GM12878 (cell line): ENCODE data around the gene NPAS3. TPM values are rescaled to one million over a fixed set of nuclear protein-coding genes. Genes with fewer than 3 reads are reported as not detected.

Source experiments
- ATAC-seq: fragments of 200-7000 bp; cut with Tn5 transposase; 3 replicates; pipeline ENCODE4 v1.9.1; 2020; ENCODE audit warnings: mild to moderate bottlenecking, moderate library complexity
- Bru-seq: library from RNA; stranded (reverse); fragments of 400-500 nt; gene quantifications from one replicate; lab custom pipeline; 2021; lab: Mats Ljungman, UMichigan
- BruChase-seq, 2 experiments: library from RNA; stranded (reverse); fragments of 400-500 nt; gene quantifications; one replicate each; lab custom pipeline; 2021; lab: Mats Ljungman, UMichigan
- BruUV-seq: library from RNA; stranded (reverse); fragments of 400-500 nt; replicated peaks from 2 replicates; lab custom pipeline; 2021; lab: Mats Ljungman, UMichigan
- CTCF ChIA-PET: fragments of 300-600 bp; sonication (Branson Sonifier 250); formaldehyde crosslinking; extraction: SDS; loops from one replicate; lab custom pipeline; 2021; ENCODE audit warnings: inconsistent platforms; lab: Yijun Ruan, JAX
- POLR2A ChIA-PET: fragments of 350-600 bp; formaldehyde crosslinking; extraction: SDS; loops from one replicate; lab custom pipeline; 2021; ENCODE audit warnings: inconsistent platforms; lab: Charles Lee
- RAD21 ChIA-PET: fragments of 300-600 bp; sonication (Branson Sonifier 250); formaldehyde crosslinking; loops from one replicate; lab custom pipeline; 2023; ENCODE audit warnings: antibody characterized with exemption; ENCODE audit not compliant: unreplicated experiment; lab: Charles Lee
- SMC1A ChIA-PET: fragments of 300-600 bp; sonication (Branson Sonifier 250); formaldehyde crosslinking; loops from one replicate; lab custom pipeline; 2023; ENCODE audit not compliant: unreplicated experiment, uncharacterized antibody; lab: Charles Lee
- DNase-seq: peaks from one replicate; pipeline ENCODE4 v3.0.0-alpha.2; 2011; ENCODE audit warnings: low read depth, low spot score
- FAIRE-seq: peaks from 3 replicates; lab custom pipeline; 2011; peaks lifted over from hg19 to GRCh38; lab: Jason Lieb, UNC
- H2AFZ ChIP-seq: 2 replicates; pipeline ENCODE4 v1.6.0; 2011; ENCODE audit warnings: low read depth, low read length, control low read depth; ENCODE audit not compliant: control insufficient read depth
- H3K27ac ChIP-seq: 2 replicates; pipeline ENCODE4 v1.5.1; 2011; ENCODE audit warnings: control low read depth; ENCODE audit not compliant: control insufficient read depth, insufficient read depth
- H3K27me3 ChIP-seq, 2 experiments: replicated peaks in 1 of 2; 2 replicates each; pipeline versions ENCODE4 v1.6.0 to v1.6.1; 2011; ENCODE audit warnings: low read length in 1 of 2; ENCODE audit not compliant: control insufficient read depth in 2 of 2, insufficient read depth in 2 of 2
- H3K36me3 ChIP-seq, 2 experiments: 2 replicates each; pipeline ENCODE4 v1.5.1; 2011; ENCODE audit warnings: low read length in 1 of 2; ENCODE audit not compliant: control insufficient read depth in 2 of 2, insufficient read depth in 2 of 2
- H3K4me1 ChIP-seq: 2 replicates; pipeline ENCODE4 v1.6.1; 2011; ENCODE audit warnings: mild to moderate bottlenecking, low read length, moderate library complexity, mixed read lengths; ENCODE audit not compliant: control insufficient read depth, insufficient read depth
- H3K4me2 ChIP-seq: 2 replicates; pipeline ENCODE4 v1.6.0; 2011; ENCODE audit warnings: control low read depth; ENCODE audit not compliant: control insufficient read depth, insufficient read depth
- H3K4me3 ChIP-seq: fragments of 200-600 bp; sonication (generic); 2 replicates; pipeline ENCODE4 v1.5.1; 2016
- H3K79me2 ChIP-seq: 2 replicates; pipeline ENCODE4 v1.6.0; 2011; ENCODE audit warnings: low read length; ENCODE audit not compliant: control insufficient read depth, insufficient read depth
- H3K9ac ChIP-seq: 2 replicates; pipeline ENCODE4 v1.8.0; 2011; ENCODE audit warnings: low read length, control low read depth, mixed read lengths; ENCODE audit not compliant: control insufficient read depth, insufficient read depth
- H3K9me3 ChIP-seq: replicated peaks from 3 replicates; pipeline ENCODE4 v1.5.1; 2011; ENCODE audit warnings: mild to moderate bottlenecking, low read length; ENCODE audit not compliant: control insufficient read depth, insufficient read depth
- H4K20me1 ChIP-seq: 2 replicates; pipeline ENCODE4 v1.6.0; 2011; ENCODE audit not compliant: control insufficient read depth, insufficient read depth
- CUX1 ChIP-seq: IDR thresholded peaks from 2 replicates; pipeline ENCODE4 v1.6.1; 2012; ENCODE audit warnings: improper control_type of control experiment, low read depth, low read length; ENCODE audit not compliant: insufficient replicate concordance
- EED ChIP-seq: sonication (generic); IDR thresholded peaks from 2 replicates; pipeline ENCODE4 v1.6.1; 2016; ENCODE audit warnings: antibody characterized with exemption, low read depth
- POLR2AphosphoS2 ChIP-seq: IDR thresholded peaks from 2 replicates; pipeline ENCODE4 v1.6.1; 2011; ENCODE audit warnings: low read depth, mild to moderate bottlenecking, low read length, improper control_type of control experiment, moderate library complexity
- TCF3 ChIP-seq: IDR thresholded peaks from 2 replicates; pipeline ENCODE4 v1.6.1; 2012; ENCODE audit warnings: low read depth, mild to moderate bottlenecking, low read length, borderline replicate concordance; ENCODE audit not compliant: insufficient read depth
- WGBS: methylation state at CpG from one replicate; pipeline ENCODE4 v1.1.6; 2016; ENCODE audit warnings: low lambda C conversion rate; ENCODE audit not compliant: insufficient replicate concordance, insufficient coverage; ENCODE audit errors: missing lambda C conversion rate; 5-methylcytosine and 5-hydroxymethylcytosine counted together
- in situ Hi-C: fragments of 300-500 bp; cut with MboI; formaldehyde crosslinking; loops from 9 replicates; pipeline ENCODE4 v1.14.3; 2018; ENCODE audit warnings: mixed read lengths
- intact Hi-C: fragments of 100-400 bp; cut with micrococcal nuclease; formaldehyde crosslinking; loops from one replicate; pipeline ENCODE4 v1.14.2; 2022; ENCODE audit not compliant: unreplicated experiment
- long read RNA-seq, 2 experiments: library from polyadenylated mRNA; unstranded; transcript quantifications; one replicate each; pipeline ENCODE4 v2.0.0, GENCODE V29; 2019 to 2020
- polyA minus RNA-seq, 3 experiments: library from RNA; depleted of rRNA, polyadenylated mRNA; stranded (reverse); fragments of >200 nt; gene quantifications; 2 replicates each; pipeline ENCODE4 v1.2.3, GENCODE V29; 2011
- polyA plus RNA-seq, 11 experiments: library from polyadenylated mRNA; depleted of rRNA in 4 of 11; unstranded in 6 of 11; stranded (reverse) in 5 of 11; fragments of >200 nt; fragmentation: Nextera tagmentation in 4 of 11; fragmentation: Illumina TruSeq in 1 of 11; extraction: Ambion mirVana in 4 of 11; extraction: Trizol in 1 of 11; gene quantifications; 1 replicate in 1 of 11; 2 replicates in 10 of 11; pipeline versions ENCODE4 v1.2.1 to v1.2.3, GENCODE V29; 2011 to 2016; ENCODE audit warnings: inconsistent platforms in 2 of 11, missing spikeins in 2 of 11, low read depth in 1 of 11
- total RNA-seq, 4 experiments: library from RNA; depleted of rRNA in 3 of 4; stranded (reverse); fragments of >200 nt in 3 of 4; fragmentation: Illumina TruSeq in 1 of 4; extraction: Trizol in 1 of 4; gene quantifications; 2 replicates each; pipeline versions ENCODE4 v1.2.1 to v1.2.3, GENCODE V29; 2013 to 2021
- TF ChIP-seq, protein P1 (sequence below): IDR thresholded peaks from 2 replicates; pipeline ENCODE4 v1.6.1; 2012; ENCODE audit warnings: low read depth, low read length, improper control_type of control experiment
- TF ChIP-seq, protein P2 (sequence below): fragments of 450-650 bp; IDR thresholded peaks from 2 replicates; pipeline ENCODE4 v1.6.1; 2016; ENCODE audit warnings: mild to moderate bottlenecking

The NPAS3 gene
- total RNA-seq (2013; cell fraction: nucleolus; rRNA removed): 0.24 and 0.33 TPM in 2 replicates
- total RNA-seq (2014; rRNA removed) (under 0.01 TPM in 1 of 2 replicates, not detected in the other), total RNA-seq (2014; rRNA removed; fragmentation: Illumina TruSeq; extraction: Trizol) (0.05 TPM in 1 of 2 replicates, not detected in the other), total RNA-seq (2021) (not detected in 2 replicates), polyA plus RNA-seq (2011; rRNA removed) (2.7 and 3.3 TPM in 2 replicates), polyA plus RNA-seq (2014; fragmentation: Illumina TruSeq; extraction: Trizol) (not detected in 2 replicates), polyA plus RNA-seq (2014; fragmentation: Nextera tagmentation; extraction: Ambion mirVana) (under 1 TPM in 1 of 2 experiments, not detected in 1; 0.02 TPM), polyA plus RNA-seq (2014; rRNA removed) (0.03 and 0.04 TPM in 2 replicates), polyA plus RNA-seq (2016; fragmentation: Nextera tagmentation; extraction: Ambion mirVana) (not detected), polyA minus RNA-seq (2011; rRNA and poly(A)+ RNA removed) (3.3 and 6.5 TPM in 2 replicates), Bru-seq, nascent RNA (percentile 19 among the genes with signal in this experiment), BruChase-seq, experiment 1, labeled RNA remaining after a 6-hour chase (percentile 6 among the genes with signal in this experiment), BruChase-seq, experiment 2, labeled RNA remaining after a 2-hour chase (percentile 10 among the genes with signal in this experiment)
- polyA plus RNA-seq (2011; ENCODE audit: low read depth): not detected
- 1.5 TPM in 2 replicates for polyA plus RNA-seq (2011; cell fraction: cytosol; rRNA removed)
- 2.1 and 4.0 TPM in 2 replicates for polyA plus RNA-seq (2011; cell fraction: nucleus; rRNA removed)
- 0.03 TPM in 1 of 2 replicates, not detected in the other for polyA plus RNA-seq (2012)
- polyA minus RNA-seq (2011; cell fraction: cytosol; rRNA and poly(A)+ RNA removed): 1.7 and 2.3 TPM in 2 replicates
- polyA minus RNA-seq (2011; cell fraction: nucleus; rRNA and poly(A)+ RNA removed): 9.4 and 11.2 TPM in 2 replicates
- long read RNA-seq, experiment 1, partial matches to known transcripts: 0 of 1 reads
- long read RNA-seq, experiment 1, other reads (novel, unspliced or antisense): 1 of 1 reads
- long read RNA-seq, experiment 2, partial matches to known transcripts: 2 of 19 reads
- long read RNA-seq, experiment 2, other reads (novel, unspliced or antisense): 17 of 19 reads

- peaks cover 2 to 14% of the 10 kb centered on the region in 2 experiments for H3K27me3 ChIP-seq
- no peak within 1 kb of the TSS; the same call in 1 of the 2 replicates for H3K4me3 ChIP-seq
- ChIA-PET CTCF (no interaction called here), SMC1A (no interaction called here), RAD21 (no interaction called here), POLR2A (no interaction called here)
- in situ Hi-C loops (no loop called here), intact Hi-C loops (no loop called here)
- FAIRE-seq (no peak), DNase-seq (no peak), ATAC-seq (no peak)
- BruUV-seq: no TSS peak
- TF ChIP-seq EED (no peak), CUX1 (no peak), TCF3 (no peak), POLR2AphosphoS2 (no peak)
- TF ChIP-seq, protein P1, sequence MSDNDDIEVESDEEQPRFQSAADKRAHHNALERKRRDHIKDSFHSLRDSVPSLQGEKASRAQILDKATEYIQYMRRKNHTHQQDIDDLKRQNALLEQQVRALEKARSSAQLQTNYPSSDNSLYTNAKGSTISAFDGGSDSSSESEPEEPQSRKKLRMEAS: no peak
- TF ChIP-seq, protein P2, sequence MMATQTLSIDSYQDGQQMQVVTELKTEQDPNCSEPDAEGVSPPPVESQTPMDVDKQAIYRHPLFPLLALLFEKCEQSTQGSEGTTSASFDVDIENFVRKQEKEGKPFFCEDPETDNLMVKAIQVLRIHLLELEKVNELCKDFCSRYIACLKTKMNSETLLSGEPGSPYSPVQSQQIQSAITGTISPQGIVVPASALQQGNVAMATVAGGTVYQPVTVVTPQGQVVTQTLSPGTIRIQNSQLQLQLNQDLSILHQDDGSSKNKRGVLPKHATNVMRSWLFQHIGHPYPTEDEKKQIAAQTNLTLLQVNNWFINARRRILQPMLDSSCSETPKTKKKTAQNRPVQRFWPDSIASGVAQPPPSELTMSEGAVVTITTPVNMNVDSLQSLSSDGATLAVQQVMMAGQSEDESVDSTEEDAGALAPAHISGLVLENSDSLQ: no peak
- no peak within 1 kb of the TSS for H3K27ac ChIP-seq
- no peak within 1 kb of the TSS; the same call in 1 of the 2 replicates for H2AFZ ChIP-seq
- no peaks in the 10 kb centered on the region for H3K4me1 ChIP-seq
- no peaks in the 10 kb centered on the region for H3K79me2 ChIP-seq
- H4K20me1 ChIP-seq: no peaks in the 10 kb centered on the region
- no peaks in the 10 kb centered on the region for H3K36me3 ChIP-seq
- 2% methylated on average over 43 of the region's 92 CpGs for WGBS
- no peak within 1 kb of the TSS for H3K9ac ChIP-seq
- peak within 1 kb of the TSS; percentile 25; the same call in 1 of the 2 replicates for H3K4me2 ChIP-seq
- no peaks in the 10 kb centered on the region for H3K9me3 ChIP-seq
These were observed at the start of gene NPAS3 for GRCh38 chr14:32938719-32939253. NPAS3 (plus strand) TSS chr14:32938879.
